Mesothelial cell of epicardium (in vitro differentiated cells): ENCODE results near the gene GALNT2. TPM values are rescaled to one million over a fixed set of nuclear protein-coding genes. Genes with fewer than 3 reads are reported as not detected.
A peak's percentile ranks its signal among the peaks of the same experiment; 100 is the strongest.

Experiments used
- DNase-seq, 2 experiments: peaks; one replicate each; pipeline ENCODE4 v3.0.0; 2021; ENCODE audit warnings: low spot score in 2 of 2; ENCODE audit not compliant: unreplicated experiment in 2 of 2
- H3K27ac Mint-ChIP-seq: 2 replicates; pipeline ENCODE4 v1.8.0; 2021; ENCODE audit warnings: mixed read lengths
- H3K27me3 Mint-ChIP-seq: 2 replicates; pipeline ENCODE4 v1.8.0; 2021; ENCODE audit warnings: low read depth, mixed read lengths
- H3K36me3 Mint-ChIP-seq: 2 replicates; pipeline ENCODE4 v1.8.0; 2021; ENCODE audit warnings: mixed read lengths
- H3K4me1 Mint-ChIP-seq: 2 replicates; pipeline ENCODE4 v1.8.0; 2021; ENCODE audit warnings: mixed read lengths
- H3K4me3 Mint-ChIP-seq: 2 replicates; pipeline ENCODE4 v1.8.0; 2021; ENCODE audit warnings: mild to moderate bottlenecking, moderate library complexity, mixed read lengths
- H3K9me3 Mint-ChIP-seq: 2 replicates; pipeline ENCODE4 v1.8.0; 2021; ENCODE audit warnings: mixed read lengths
- total RNA-seq: library from RNA; stranded (reverse); gene quantifications from 3 replicates; pipeline ENCODE4 v1.2.1, GENCODE V29; 2021
- TF ChIP-seq, protein P1 (sequence below): fragments of 200-600 bp; sonication (generic); IDR thresholded peaks from one replicate; pipeline ENCODE4 v1.5.0; 2021; ENCODE audit warnings: antibody characterized with exemption; ENCODE audit not compliant: unreplicated experiment

GALNT2 gene
- total RNA-seq, 1 donor from 2014 or later, result 48.3 TPM

- DNase-seq, result no peak
- no peaks in the 10 kb centered on the region for H3K9me3 Mint-ChIP-seq
- peaks cover 23% of the 10 kb centered on the region for H3K4me1 Mint-ChIP-seq
- TF ChIP-seq, protein P1, sequence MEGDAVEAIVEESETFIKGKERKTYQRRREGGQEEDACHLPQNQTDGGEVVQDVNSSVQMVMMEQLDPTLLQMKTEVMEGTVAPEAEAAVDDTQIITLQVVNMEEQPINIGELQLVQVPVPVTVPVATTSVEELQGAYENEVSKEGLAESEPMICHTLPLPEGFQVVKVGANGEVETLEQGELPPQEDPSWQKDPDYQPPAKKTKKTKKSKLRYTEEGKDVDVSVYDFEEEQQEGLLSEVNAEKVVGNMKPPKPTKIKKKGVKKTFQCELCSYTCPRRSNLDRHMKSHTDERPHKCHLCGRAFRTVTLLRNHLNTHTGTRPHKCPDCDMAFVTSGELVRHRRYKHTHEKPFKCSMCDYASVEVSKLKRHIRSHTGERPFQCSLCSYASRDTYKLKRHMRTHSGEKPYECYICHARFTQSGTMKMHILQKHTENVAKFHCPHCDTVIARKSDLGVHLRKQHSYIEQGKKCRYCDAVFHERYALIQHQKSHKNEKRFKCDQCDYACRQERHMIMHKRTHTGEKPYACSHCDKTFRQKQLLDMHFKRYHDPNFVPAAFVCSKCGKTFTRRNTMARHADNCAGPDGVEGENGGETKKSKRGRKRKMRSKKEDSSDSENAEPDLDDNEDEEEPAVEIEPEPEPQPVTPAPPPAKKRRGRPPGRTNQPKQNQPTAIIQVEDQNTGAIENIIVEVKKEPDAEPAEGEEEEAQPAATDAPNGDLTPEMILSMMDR, result no peak
- peak overlapping the region; percentile 41 for H3K27ac Mint-ChIP-seq
- H3K4me3 Mint-ChIP-seq, result no peak overlapping the region
- H3K27me3 Mint-ChIP-seq, result no peaks in the 10 kb centered on the region
- no peaks in the 10 kb centered on the region for H3K36me3 Mint-ChIP-seq
These were observed 79.0 kb downstream of the GALNT2 start for GRCh38 chr1:230145953-230146476.

- Mint-ChIP-seq H3K9me3 (no peaks in the 10 kb centered on the region), H3K27ac (no peak overlapping the region), H3K27me3 (no peaks in the 10 kb centered on the region), H3K4me3 (no peak overlapping the region), H3K4me1 (peaks cover 21% of the 10 kb centered on the region), H3K36me3 (peaks cover 2% of the 10 kb centered on the region)
- no peak for DNase-seq
- TF ChIP-seq, protein P1, result no peak
These were observed 79.7 kb downstream of the GALNT2 start for GRCh38 chr1:230146709-230147108.

GRCh38 chr1:230147253-230148125 is 80.5 kb downstream of the GALNT2 start:
- H3K4me1 Mint-ChIP-seq, result peaks cover 20% of the 10 kb centered on the region
- no peak overlapping the region for H3K4me3 Mint-ChIP-seq
- TF ChIP-seq, protein P1, result no peak

DNA sequence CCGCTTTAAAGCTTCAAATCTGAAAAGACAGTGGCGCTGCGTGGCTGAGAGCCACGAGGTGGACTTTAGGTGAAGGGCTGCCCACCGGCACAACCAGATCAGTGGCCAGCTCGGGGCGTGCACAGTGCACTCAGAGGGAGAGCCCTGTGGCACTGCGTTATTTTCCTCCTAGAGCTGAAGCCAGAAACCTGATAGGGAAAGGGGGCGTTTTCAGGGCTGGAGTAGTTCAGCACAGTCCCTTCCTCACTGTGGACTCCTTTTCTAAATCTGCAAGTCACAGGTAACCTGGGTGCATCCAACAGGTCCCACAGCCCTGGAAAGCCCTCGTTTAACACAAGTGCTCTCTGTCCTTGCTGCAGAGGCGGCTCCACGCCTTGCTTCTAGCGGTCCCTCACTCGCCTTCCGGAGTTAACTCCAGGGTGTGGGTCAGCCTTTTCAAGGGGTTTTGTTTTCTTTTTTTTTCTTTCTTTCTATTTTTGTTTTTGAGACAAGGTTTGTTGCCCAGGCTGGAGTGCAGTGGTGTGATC is 81.2 kb downstream of the GALNT2 start:
- Mint-ChIP-seq H3K9me3 (no peaks in the 10 kb centered on the region), H3K36me3 (peaks cover 2% of the 10 kb centered on the region), H3K27me3 (no peaks in the 10 kb centered on the region), H3K4me1 (peaks cover 20% of the 10 kb centered on the region), H3K27ac (no peak overlapping the region), H3K4me3 (no peak overlapping the region)
- TF ChIP-seq, protein P1, result no peak
- no peak for DNase-seq

More at GRCh38 chr1:230147253-230148125, 80.5 kb downstream of the GALNT2 start:
- Mint-ChIP-seq H3K27me3 (no peaks in the 10 kb centered on the region), H3K27ac (no peak overlapping the region), H3K36me3 (peaks cover 2% of the 10 kb centered on the region), H3K9me3 (no peaks in the 10 kb centered on the region)
- DNase-seq, result no peak

- H3K4me1 Mint-ChIP-seq, result peaks cover 27% of the 10 kb centered on the region
- H3K27ac Mint-ChIP-seq, result no peak overlapping the region
These were observed 81.9 kb downstream of the GALNT2 start for GRCh38 chr1:230148768-230149469.

More at GRCh38 chr1:230148768-230149469, 81.9 kb downstream of the GALNT2 start:
- no peak for DNase-seq
- no peaks in the 10 kb centered on the region for H3K9me3 Mint-ChIP-seq
- TF ChIP-seq, protein P1, result no peak
- no peaks in the 10 kb centered on the region for H3K27me3 Mint-ChIP-seq
- no peak overlapping the region for H3K4me3 Mint-ChIP-seq
- peaks cover 2% of the 10 kb centered on the region for H3K36me3 Mint-ChIP-seq
